A549 (cell line): ENCODE measurements around the gene ABCA4.

Experiments
- HOXA7 ChIP-seq: fragments of 250-450 bp; sonication (Bioruptor Pico); IDR thresholded peaks from 2 replicates; pipeline ENCODE4 v1.5.0; 2020; ENCODE audit warnings: mild to moderate bottlenecking, moderate library complexity
- NFE2L2 ChIP-seq: fragments of 150-350 bp; conservative IDR thresholded peaks from 2 replicates; pipeline ENCODE4 v1.6.1; 2014; ENCODE audit warnings: low read length
- POLR2A ChIP-seq: IDR thresholded peaks from 2 replicates; pipeline ENCODE4 v1.6.1; 2012; ENCODE audit warnings: mild to moderate bottlenecking, low read length
- TF ChIP-seq, protein P1 (sequence below): fragments of >200 bp; sonication (Bioruptor Twin); formaldehyde crosslinking; IDR thresholded peaks from 3 replicates; pipeline ENCODE4 v1.5.1; 2016

- TF ChIP-seq HOXA7 (CRISPR knock-in tag): no peak
- TF ChIP-seq, protein P1, sequence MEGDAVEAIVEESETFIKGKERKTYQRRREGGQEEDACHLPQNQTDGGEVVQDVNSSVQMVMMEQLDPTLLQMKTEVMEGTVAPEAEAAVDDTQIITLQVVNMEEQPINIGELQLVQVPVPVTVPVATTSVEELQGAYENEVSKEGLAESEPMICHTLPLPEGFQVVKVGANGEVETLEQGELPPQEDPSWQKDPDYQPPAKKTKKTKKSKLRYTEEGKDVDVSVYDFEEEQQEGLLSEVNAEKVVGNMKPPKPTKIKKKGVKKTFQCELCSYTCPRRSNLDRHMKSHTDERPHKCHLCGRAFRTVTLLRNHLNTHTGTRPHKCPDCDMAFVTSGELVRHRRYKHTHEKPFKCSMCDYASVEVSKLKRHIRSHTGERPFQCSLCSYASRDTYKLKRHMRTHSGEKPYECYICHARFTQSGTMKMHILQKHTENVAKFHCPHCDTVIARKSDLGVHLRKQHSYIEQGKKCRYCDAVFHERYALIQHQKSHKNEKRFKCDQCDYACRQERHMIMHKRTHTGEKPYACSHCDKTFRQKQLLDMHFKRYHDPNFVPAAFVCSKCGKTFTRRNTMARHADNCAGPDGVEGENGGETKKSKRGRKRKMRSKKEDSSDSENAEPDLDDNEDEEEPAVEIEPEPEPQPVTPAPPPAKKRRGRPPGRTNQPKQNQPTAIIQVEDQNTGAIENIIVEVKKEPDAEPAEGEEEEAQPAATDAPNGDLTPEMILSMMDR: no peak
- no peak for TF ChIP-seq NFE2L2
- no peak for TF ChIP-seq POLR2A
Observed at GRCh38 chr1:94110021-94110761, 10.8 kb downstream of the ABCA4 start.
